Ishikawa (cell line): ENCODE results near the gene ARMC3.

Experiments
- CEBPB ChIP-seq: IDR thresholded peaks from 2 replicates; pipeline ENCODE4 v1.6.1; 2012
- CREB1 ChIP-seq: IDR thresholded peaks from 2 replicates; pipeline ENCODE4 v1.6.1; 2012; ENCODE audit warnings: low read depth
- EGR1 ChIP-seq: IDR thresholded peaks from 2 replicates; pipeline ENCODE4 v1.6.1; 2012
- EP300 ChIP-seq: IDR thresholded peaks from 2 replicates; pipeline ENCODE4 v1.6.1; 2012; ENCODE audit warnings: borderline replicate concordance
- FOXM1 ChIP-seq: IDR thresholded peaks from 2 replicates; pipeline ENCODE4 v1.6.1; 2012; ENCODE audit warnings: low read depth, borderline replicate concordance
- MAX ChIP-seq: IDR thresholded peaks from 2 replicates; pipeline ENCODE4 v1.6.1; 2012
- NFIC ChIP-seq: IDR thresholded peaks from 2 replicates; pipeline ENCODE4 v1.6.1; 2012
- RAD21 ChIP-seq: IDR thresholded peaks from 2 replicates; pipeline ENCODE4 v1.6.1; 2012; ENCODE audit warnings: low read depth
- REST ChIP-seq: IDR thresholded peaks from 2 replicates; pipeline ENCODE4 v1.6.1; 2012; ENCODE audit warnings: low read depth, mild to moderate bottlenecking
- TAF1 ChIP-seq: IDR thresholded peaks from 2 replicates; pipeline ENCODE4 v1.6.1; 2012; ENCODE audit warnings: low read depth, mild to moderate bottlenecking
- TCF12 ChIP-seq: IDR thresholded peaks from 2 replicates; pipeline ENCODE4 v1.6.1; 2012; ENCODE audit warnings: low read depth
- TEAD4 ChIP-seq: IDR thresholded peaks from 2 replicates; pipeline ENCODE4 v1.6.1; 2012
- USF1 ChIP-seq: IDR thresholded peaks from 2 replicates; pipeline ENCODE4 v1.6.1; 2012
- YY1 ChIP-seq: IDR thresholded peaks from 2 replicates; pipeline ENCODE4 v1.6.1; 2012; ENCODE audit warnings: low read depth
- ZBTB7A ChIP-seq: IDR thresholded peaks from 2 replicates; pipeline ENCODE4 v1.6.1; 2012; ENCODE audit warnings: low read depth

The ARMC3 gene

GRCh38 chr10:23058366-23058765 is 130.5 kb downstream of the ARMC3 start:
- TF ChIP-seq ZBTB7A (no peak), FOXM1 (no peak), USF1 (no peak), TAF1 (no peak)

- TF ChIP-seq CEBPB (no peak), CREB1 (no peak), EP300 (no peak)
Observed at GRCh38 chr10:23060918-23061317, 133.1 kb downstream of the ARMC3 start.

GRCh38 chr10:23063045-23063972 is 135.5 kb downstream of the ARMC3 start:
- TF ChIP-seq ZBTB7A: no peak
- TF ChIP-seq TCF12: no peak
- TF ChIP-seq RAD21: no peak
- no peak for TF ChIP-seq NFIC
- TF ChIP-seq CREB1: no peak
- TF ChIP-seq CEBPB: no peak
- TF ChIP-seq EP300: no peak
- no peak for TF ChIP-seq USF1
- TF ChIP-seq TEAD4: no peak

GRCh38 chr10:23063973-23064812 is 136.3 kb downstream of the ARMC3 start:
- TF ChIP-seq REST (no peak), YY1 (no peak), TAF1 (no peak), MAX (no peak), CEBPB (no peak), CREB1 (no peak), RAD21 (no peak), USF1 (no peak), TCF12 (no peak), EGR1 (no peak), ZBTB7A (no peak), NFIC (no peak), EP300 (no peak), TEAD4 (no peak), FOXM1 (no peak)

GRCh38 chr10:23065181-23065948 is 137.5 kb downstream of the ARMC3 start:
- no peak for TF ChIP-seq REST
- peak; percentile 36; the same call in 1 of the 2 replicates for TF ChIP-seq EP300
- TF ChIP-seq RAD21: no peak
- TF ChIP-seq TAF1: no peak
- no peak for TF ChIP-seq FOXM1
- no peak for TF ChIP-seq YY1
- no peak for TF ChIP-seq EGR1
- no peak for TF ChIP-seq CEBPB
- TF ChIP-seq TCF12: peak; percentile 49; the same call in 1 of the 2 replicates
- no peak for TF ChIP-seq ZBTB7A
- no peak for TF ChIP-seq CREB1
- TF ChIP-seq USF1: peak; percentile 96
- peak; percentile 86 for TF ChIP-seq NFIC
- peak; percentile 88 for TF ChIP-seq MAX
- TF ChIP-seq TEAD4: peak; percentile 59; the same call in 1 of the 2 replicates
